Panc1 (cell line): Measurements from ENCODE around the gene SRPRA. TPM values are rescaled to one million over a fixed set of nuclear protein-coding genes. Genes with fewer than 3 reads are reported as not detected.

Experiments used
- ATAC-seq: fragments of 200-7000 bp; cut with Tn5 transposase; 2 replicates; pipeline ENCODE4 v1.9.1; 2020; ENCODE audit warnings: mild to moderate bottlenecking, moderate library complexity
- BruUV-seq: library from RNA; stranded (reverse); fragments of 400-500 nt; replicated peaks from 2 replicates; lab custom pipeline; 2021; lab: Mats Ljungman, UMichigan
- CTCF ChIA-PET: fragments of 300-600 bp; sonication (Branson Sonifier 250); formaldehyde crosslinking; loops from one replicate; lab custom pipeline; 2022; ENCODE audit warnings: antibody characterized with exemption; lab: Charles Lee
- POLR2A ChIA-PET: fragments of 300-600 bp; sonication (Branson Sonifier 250); formaldehyde crosslinking; loops from one replicate; lab custom pipeline; 2022; ENCODE audit warnings: antibody characterized with exemption; lab: Charles Lee
- DNase-seq: peaks from one replicate; pipeline ENCODE4 v3.0.0-alpha.2; 2010; ENCODE audit warnings: low read depth, low spot score
- H3K27ac ChIP-seq: 2 replicates; pipeline ENCODE4 v1.5.1; 2011; ENCODE audit warnings: mild to moderate bottlenecking, low read length, inconsistent platforms
- H3K27me3 ChIP-seq: fragments of 200-500 bp; sonication (Bioruptor generic); 2 replicates; pipeline ENCODE4 v1.6.0; 2014; ENCODE audit warnings: low read length, inconsistent platforms; ENCODE audit not compliant: control insufficient read depth, insufficient read depth
- H3K36me3 ChIP-seq: fragments of 200-500 bp; sonication (Bioruptor generic); 2 replicates; pipeline ENCODE4 v1.5.1; 2014; ENCODE audit warnings: inconsistent platforms, mild to moderate bottlenecking, low read length, moderate library complexity; ENCODE audit not compliant: control insufficient read depth, insufficient read depth
- H3K4me1 ChIP-seq: 2 replicates; pipeline ENCODE4 v1.5.1; 2011; ENCODE audit warnings: inconsistent platforms, mild to moderate bottlenecking, low read length, moderate library complexity; ENCODE audit not compliant: control insufficient read depth, insufficient read depth
- H3K4me3 ChIP-seq, 2 experiments: 2 replicates each; pipeline ENCODE4 v1.5.1; 2011 to 2012; ENCODE audit warnings: low read depth in 2 of 2, low read length in 2 of 2, mild to moderate bottlenecking in 2 of 2, inconsistent platforms in 1 of 2, moderate library complexity in 1 of 2
- H3K9me3 ChIP-seq: fragments of 200-500 bp; sonication (Bioruptor generic); 2 replicates; pipeline ENCODE4 v1.5.1; 2014; ENCODE audit warnings: low read depth, mild to moderate bottlenecking, inconsistent platforms, low read length, moderate library complexity; ENCODE audit not compliant: control insufficient read depth, insufficient read depth
- POLR2AphosphoS5 ChIP-seq: IDR thresholded peaks from 2 replicates; pipeline ENCODE4 v1.6.1; 2012; ENCODE audit warnings: mild to moderate bottlenecking, low read depth, low read length, moderate library complexity
- SIN3A ChIP-seq: IDR thresholded peaks from 2 replicates; pipeline ENCODE4 v1.6.1; 2012; ENCODE audit warnings: low read depth, mild to moderate bottlenecking, low read length, moderate library complexity, borderline replicate concordance; ENCODE audit not compliant: insufficient read depth
- TCF7L2 ChIP-seq: IDR thresholded peaks from 2 replicates; pipeline ENCODE4 v1.6.1; 2011; ENCODE audit warnings: mild to moderate bottlenecking, low read depth, low read length, inconsistent platforms
- in situ Hi-C: cut with HindIII; loops from 2 replicates; pipeline ENCODE4 v1.10.0; 2016; ENCODE audit warnings: low sequenced_read_pairs, low pct_unique_long_range_greater_than_20kb
- intact Hi-C: fragments of 100-400 bp; cut with micrococcal nuclease; formaldehyde crosslinking; loops from one replicate; pipeline ENCODE4 v1.10.0; 2022; ENCODE audit not compliant: unreplicated experiment
- total RNA-seq: library from RNA; stranded (reverse); gene quantifications from one replicate; pipeline ENCODE4 v1.2.1, GENCODE V29; 2021; ENCODE audit not compliant: unreplicated experiment
- TF ChIP-seq, protein P1 (sequence below): fragments of 450-650 bp; IDR thresholded peaks from 2 replicates; pipeline ENCODE4 v1.5.1; 2017; ENCODE audit warnings: mild to moderate bottlenecking
- TF ChIP-seq, protein P2 (sequence below), 2 experiments: IDR thresholded peaks; 2 replicates each; pipeline ENCODE4 v1.6.1; 2011 to 2012; ENCODE audit warnings: low read depth in 2 of 2, control low read depth in 1 of 2, low read length in 1 of 2, mild to moderate bottlenecking in 1 of 2, moderate library complexity in 1 of 2; ENCODE audit not compliant: insufficient read depth in 1 of 2

Gene SRPRA
- total RNA-seq, 1 experiment from 2014 or later: 149 TPM

DNA sequence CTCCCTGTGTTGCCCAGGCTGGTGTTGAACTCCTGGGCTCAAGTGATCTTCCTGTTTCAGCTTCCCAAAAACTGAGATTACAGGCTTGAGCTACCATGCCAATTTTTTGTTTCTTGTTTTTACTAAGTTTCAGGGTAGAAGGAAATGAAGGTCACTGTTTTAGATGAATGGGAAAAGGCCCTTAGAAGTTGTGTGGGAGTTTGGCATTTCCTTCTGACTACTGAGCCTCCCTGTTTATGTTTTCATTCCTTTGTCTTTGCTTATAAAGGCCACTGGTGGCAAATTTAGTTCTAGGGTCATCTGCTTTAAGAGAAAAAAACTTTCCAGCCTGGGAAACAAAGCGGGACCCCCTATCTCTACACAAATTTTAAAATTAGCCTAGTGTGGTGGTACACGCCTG is 22.1 kb downstream of the SRPRA start:
- Histone ChIP-seq H3K27me3 (no peaks in the 10 kb centered on the region), H3K36me3 (peaks cover 7% of the 10 kb centered on the region; the same call in 1 of the 2 replicates), H3K9me3 (no peaks in the 10 kb centered on the region), H3K27ac (no peak overlapping the region), H3K4me3 (no peak overlapping the region), H3K4me1 (no peaks in the 10 kb centered on the region)
- in situ Hi-C loops: no loop called here
- no TSS peak for BruUV-seq
- POLR2A ChIA-PET: no interaction called here
- CTCF ChIA-PET: no interaction called here
- TF ChIP-seq, protein P1, sequence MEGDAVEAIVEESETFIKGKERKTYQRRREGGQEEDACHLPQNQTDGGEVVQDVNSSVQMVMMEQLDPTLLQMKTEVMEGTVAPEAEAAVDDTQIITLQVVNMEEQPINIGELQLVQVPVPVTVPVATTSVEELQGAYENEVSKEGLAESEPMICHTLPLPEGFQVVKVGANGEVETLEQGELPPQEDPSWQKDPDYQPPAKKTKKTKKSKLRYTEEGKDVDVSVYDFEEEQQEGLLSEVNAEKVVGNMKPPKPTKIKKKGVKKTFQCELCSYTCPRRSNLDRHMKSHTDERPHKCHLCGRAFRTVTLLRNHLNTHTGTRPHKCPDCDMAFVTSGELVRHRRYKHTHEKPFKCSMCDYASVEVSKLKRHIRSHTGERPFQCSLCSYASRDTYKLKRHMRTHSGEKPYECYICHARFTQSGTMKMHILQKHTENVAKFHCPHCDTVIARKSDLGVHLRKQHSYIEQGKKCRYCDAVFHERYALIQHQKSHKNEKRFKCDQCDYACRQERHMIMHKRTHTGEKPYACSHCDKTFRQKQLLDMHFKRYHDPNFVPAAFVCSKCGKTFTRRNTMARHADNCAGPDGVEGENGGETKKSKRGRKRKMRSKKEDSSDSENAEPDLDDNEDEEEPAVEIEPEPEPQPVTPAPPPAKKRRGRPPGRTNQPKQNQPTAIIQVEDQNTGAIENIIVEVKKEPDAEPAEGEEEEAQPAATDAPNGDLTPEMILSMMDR: no peak
- no peak for TF ChIP-seq POLR2AphosphoS5
- no peak for TF ChIP-seq TCF7L2
- intact Hi-C loops: no loop called here
- DNase-seq: no peak
- no peak for ATAC-seq

DNA sequence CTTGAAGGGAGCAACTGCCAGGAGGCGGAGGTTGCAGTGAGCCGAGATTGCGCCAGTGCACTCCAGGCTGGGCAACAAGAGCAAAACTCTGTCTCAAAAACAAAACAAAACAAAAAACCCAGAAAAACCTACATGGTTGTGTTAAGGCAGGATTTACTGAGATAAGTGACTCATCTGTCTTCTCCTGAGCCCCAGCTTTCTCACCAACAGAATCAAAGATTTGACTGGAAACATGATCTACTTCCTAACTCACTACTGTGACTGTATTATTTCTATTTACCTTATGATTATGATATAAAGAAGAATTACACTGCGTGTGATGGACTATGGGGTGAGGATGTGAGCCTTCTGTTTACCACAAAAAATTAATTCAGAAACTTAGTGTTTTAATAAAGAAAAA is 35.3 kb downstream of the SRPRA start:
- POLR2A ChIA-PET: no interaction called here
- DNase-seq (no peak), ATAC-seq (no peak)
- CTCF ChIA-PET: no interaction called here
- no peaks in the 10 kb centered on the region for H3K27me3 ChIP-seq
- H3K27ac ChIP-seq: no peak overlapping the region
- intact Hi-C loops (no loop called here), in situ Hi-C loops (no loop called here)
- no peak overlapping the region for H3K4me3 ChIP-seq
- peaks cover 9% of the 10 kb centered on the region; the same call in 1 of the 2 replicates for H3K4me1 ChIP-seq
- H3K36me3 ChIP-seq: peaks cover 3% of the 10 kb centered on the region; the same call in 1 of the 2 replicates
- TF ChIP-seq SIN3A: no peak
- TF ChIP-seq TCF7L2: no peak
- TF ChIP-seq, protein P1: no peak
- TF ChIP-seq, protein P2, sequence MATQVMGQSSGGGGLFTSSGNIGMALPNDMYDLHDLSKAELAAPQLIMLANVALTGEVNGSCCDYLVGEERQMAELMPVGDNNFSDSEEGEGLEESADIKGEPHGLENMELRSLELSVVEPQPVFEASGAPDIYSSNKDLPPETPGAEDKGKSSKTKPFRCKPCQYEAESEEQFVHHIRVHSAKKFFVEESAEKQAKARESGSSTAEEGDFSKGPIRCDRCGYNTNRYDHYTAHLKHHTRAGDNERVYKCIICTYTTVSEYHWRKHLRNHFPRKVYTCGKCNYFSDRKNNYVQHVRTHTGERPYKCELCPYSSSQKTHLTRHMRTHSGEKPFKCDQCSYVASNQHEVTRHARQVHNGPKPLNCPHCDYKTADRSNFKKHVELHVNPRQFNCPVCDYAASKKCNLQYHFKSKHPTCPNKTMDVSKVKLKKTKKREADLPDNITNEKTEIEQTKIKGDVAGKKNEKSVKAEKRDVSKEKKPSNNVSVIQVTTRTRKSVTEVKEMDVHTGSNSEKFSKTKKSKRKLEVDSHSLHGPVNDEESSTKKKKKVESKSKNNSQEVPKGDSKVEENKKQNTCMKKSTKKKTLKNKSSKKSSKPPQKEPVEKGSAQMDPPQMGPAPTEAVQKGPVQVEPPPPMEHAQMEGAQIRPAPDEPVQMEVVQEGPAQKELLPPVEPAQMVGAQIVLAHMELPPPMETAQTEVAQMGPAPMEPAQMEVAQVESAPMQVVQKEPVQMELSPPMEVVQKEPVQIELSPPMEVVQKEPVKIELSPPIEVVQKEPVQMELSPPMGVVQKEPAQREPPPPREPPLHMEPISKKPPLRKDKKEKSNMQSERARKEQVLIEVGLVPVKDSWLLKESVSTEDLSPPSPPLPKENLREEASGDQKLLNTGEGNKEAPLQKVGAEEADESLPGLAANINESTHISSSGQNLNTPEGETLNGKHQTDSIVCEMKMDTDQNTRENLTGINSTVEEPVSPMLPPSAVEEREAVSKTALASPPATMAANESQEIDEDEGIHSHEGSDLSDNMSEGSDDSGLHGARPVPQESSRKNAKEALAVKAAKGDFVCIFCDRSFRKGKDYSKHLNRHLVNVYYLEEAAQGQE (IDR thresholded peaks at IDR 0.05; ENCODE audit: insufficient read depth in 1 of 2, low read depth in 2 of 2, low read length in 1 of 2): no peak
- TF ChIP-seq POLR2AphosphoS5: no peak
- no peaks in the 10 kb centered on the region for H3K9me3 ChIP-seq
- no TSS peak for BruUV-seq
